ENCODE data around the gene FAM53A.

FAM53A gene

DNA sequence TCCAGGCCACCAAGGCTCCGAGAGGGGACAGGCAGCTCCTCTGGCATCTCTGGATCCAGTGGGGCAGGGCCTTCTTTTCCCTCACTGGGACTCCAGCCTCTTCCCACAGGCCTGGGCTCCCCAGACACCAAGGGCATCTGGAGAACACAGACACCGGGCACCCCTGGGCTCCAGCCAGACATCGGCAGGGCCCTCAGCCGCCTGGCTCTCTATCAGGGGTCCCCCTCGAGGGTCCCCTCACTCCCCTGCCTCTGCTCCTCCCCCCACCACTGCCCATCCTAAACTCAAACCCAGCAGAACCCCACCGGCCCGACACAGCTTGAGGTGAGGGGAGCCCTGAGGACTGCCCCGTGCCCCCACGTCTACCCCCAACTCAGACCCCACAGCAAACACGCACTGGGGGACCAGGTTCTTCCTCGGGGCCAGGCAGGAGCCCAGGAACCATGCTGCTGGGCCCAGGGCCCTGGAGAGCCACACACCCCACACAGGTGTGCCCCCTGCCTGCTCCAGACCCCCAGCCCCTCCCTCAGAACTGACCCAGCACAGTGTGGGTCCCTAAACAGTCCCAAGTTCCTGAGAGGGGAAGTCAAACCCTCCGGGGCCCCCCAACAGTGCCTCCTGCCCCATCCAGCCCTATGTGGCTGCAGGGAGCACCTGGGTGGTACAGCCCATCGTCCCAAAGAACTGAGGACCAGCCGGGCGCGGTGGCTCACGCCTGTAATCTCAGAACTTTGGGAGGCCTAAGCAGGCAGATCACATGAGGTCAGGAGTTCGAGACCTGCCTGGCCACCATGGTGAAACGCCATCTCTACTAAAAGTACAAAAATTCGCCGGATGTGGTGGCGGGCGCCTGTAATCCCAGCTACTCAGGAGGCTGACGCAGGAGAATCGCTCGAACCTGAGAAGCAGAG is 86.8 kb downstream of the FAM53A start:
- DNase-seq (ENCODE audit: insufficient read length, low spot score) (no peak), FAIRE-seq (no peak)

- DNase-seq (ENCODE audit: insufficient read length, low spot score) (no peak), FAIRE-seq (no peak)
Measured at GRCh38 chr4:1596393-1596792, 87.7 kb downstream of the FAM53A start.

GRCh38 chr4:1595789-1596325 is 88.3 kb downstream of the FAM53A start:
- no peak for DNase-seq (ENCODE audit: insufficient read length, low spot score)
- FAIRE-seq: no peak

DNA sequence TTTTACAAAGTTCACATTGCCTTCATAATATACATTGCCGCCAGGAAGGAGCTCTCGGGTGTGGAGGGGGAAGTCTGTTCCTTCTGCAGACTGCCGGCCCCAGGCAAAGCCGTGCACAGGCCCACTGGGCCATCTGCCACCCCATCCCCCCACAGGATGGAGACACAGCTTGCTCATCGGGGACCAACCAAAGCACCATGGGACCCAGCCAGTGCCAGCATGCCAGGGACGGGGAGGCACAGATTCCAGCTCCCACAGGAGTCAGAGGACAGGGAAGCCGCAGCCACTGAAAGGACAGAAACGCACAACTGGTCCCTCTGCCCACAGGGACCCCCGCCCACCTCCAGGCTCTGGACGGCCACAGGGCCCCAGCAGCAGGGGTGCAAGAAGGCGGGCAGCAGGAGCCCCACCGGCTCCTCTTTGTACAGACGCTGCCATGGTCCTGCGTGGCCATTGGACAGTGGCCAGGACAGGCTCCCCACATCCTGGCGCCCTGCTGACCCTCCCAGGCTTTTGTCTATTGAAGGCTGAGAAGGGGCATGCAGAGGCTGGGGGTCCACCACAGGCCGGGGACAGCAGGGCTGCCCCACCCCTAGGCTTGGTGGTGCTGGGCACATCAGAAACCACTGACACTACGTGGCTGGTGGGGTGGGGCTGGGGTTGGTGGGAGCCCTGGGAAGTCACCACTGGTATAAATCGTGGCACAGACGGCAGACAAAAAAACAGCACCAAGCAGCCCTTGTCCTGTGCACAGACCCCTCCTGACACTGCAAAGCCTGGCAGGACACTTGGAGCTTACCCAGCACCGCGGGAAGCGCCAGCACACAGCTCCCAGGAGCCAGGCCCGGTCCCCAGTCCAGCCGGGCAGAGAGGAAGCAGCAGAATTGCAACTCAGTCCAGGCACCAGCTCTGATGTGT is 89.0 kb downstream of the FAM53A start:
- DNase-seq (ENCODE audit: insufficient read length, low spot score) (no peak), FAIRE-seq (no peak)

DNA sequence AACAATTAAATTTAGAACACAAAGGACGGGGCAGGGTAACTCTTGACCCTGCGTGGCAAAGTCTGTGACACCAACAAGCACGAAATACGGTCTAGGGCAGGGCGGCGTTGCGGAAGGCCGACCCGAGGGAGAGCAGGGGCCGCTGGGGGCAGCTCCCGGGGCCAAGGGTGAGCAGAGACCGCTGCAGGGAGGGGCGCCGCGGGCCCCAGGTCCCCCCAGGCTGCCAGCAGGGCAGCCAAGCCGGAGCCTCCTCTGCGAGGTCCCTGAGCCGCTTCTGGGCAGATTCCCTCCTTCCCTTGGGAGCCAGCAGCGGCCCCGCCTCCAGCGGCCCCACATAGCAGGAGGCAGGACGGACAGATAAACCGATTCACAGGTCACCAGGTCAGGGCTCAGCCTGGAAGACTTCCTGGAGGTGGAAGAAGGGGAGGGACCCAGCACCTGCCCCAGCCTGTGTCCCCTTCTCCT is 90.2 kb downstream of the FAM53A start:
- DNase-seq (ENCODE audit: insufficient read length, low spot score): no peak
- FAIRE-seq: no peak

DNA sequence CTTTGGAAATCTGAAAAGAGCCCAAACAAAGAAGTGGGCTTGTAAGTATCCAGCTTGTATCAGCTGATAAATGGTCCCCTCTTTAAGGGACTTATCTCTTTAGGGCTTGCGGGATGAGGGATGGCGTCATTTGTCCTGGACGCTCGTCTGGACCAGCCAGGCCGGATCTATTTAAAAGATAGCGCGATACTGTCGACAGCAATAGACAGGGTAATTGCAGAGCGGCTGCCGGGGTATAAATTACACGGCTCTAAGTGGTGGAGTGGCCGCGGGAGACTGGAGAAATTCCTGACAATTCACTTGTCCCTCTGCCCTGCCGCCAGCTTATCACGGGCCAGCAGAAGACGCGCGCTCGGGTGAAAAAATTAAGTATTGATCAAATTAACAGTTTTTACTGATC is 90.7 kb downstream of the FAM53A start:
- no peak for FAIRE-seq
- no peak for DNase-seq (ENCODE audit: insufficient read length, low spot score)

- no peak for FAIRE-seq
Measured at GRCh38 chr4:1592709-1593417, 91.2 kb downstream of the FAM53A start.

GRCh38 chr4:1592068-1592708 is 91.9 kb downstream of the FAM53A start:
- DNase-seq (ENCODE audit: insufficient read length, low spot score): no peak
- FAIRE-seq: no peak

More at GRCh38 chr4:1592709-1593417, 91.2 kb downstream of the FAM53A start:
- no peak for DNase-seq (ENCODE audit: insufficient read length, low spot score)

DNA sequence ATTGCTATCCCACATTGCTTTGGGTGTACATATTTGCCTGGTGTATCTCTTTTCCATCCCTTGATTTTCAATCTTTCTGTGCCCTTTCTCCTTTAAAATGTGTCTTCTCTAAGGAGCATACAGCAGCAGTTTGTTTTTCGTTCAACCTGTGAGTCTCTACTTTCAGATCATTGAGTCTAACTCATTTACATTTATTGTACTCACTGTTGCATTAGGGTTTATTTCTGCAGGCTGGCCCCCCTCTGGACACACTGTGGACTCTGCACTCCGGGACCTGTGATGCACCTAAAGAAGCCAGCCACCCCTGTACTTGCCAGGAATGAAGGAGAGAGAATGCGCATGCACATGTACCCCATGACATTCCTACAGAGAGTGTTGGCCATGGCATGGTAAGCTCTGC is 93.0 kb downstream of the FAM53A start:
- DNase-seq (ENCODE audit: insufficient read length, low spot score): no peak
- FAIRE-seq: no peak

- no peak for DNase-seq (ENCODE audit: insufficient read length, low spot score)
- no peak for FAIRE-seq
Measured at GRCh38 chr4:1590244-1590643, 93.9 kb downstream of the FAM53A start.
